ENCODE measurements around the gene U2AF1L4.

U2AF1L4 gene

DNA sequence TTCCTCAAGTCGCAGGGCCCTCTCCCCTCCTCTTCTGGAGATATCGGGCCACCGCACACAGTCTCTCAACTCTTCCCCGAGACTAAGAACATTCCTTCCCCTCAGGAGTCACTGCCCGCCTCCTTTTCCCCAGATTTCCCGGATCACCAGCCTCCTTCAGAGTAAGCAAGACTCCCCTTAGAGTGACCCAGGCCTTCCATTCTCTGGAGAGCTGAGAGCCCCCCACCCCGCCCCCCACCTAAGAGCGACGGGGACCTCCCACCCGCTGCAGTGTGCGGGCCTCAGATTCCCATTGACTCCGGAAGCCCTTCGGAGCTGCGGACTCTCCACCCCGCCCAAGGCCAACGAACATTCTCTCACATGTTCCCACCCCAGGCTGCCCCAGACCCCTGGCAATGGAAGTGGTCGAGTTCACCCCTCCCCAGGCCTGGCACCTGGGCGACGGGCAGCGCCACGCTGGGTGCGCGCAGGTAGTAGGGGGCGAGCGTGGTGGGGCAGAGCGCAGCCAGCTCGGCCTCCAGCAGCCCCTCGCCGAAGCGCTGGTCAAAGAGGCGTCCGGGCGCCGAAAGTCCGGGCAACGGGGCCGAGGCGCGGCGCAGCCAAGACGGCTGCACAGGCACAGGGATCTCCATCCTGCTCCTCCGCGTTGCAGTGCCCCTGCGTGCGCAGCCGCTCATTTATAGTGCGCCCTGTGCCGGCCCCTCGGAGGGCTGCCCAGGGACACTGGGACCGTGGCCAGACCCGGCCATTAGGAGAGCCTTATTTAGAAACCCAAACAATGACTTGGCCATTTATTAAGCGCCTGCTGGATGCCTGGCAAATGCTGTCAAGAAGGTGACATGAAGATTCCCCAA is 11.4 kb upstream of the U2AF1L4 start, which contains the start of gene HSPB6:
TSS of gene HSPB6 (minus strand) at position 653 of the 854 bp plus-strand sequence. CDS start at position 632, 21 bp downstream.
- Histone ChIP-seq H3K27me3 (ENCODE audit: control insufficient read depth in 1 of 2, insufficient read depth in 1 of 2, low read length in 2 of 2) (no peaks in the 10 kb centered on the region), H3K36me3 (ENCODE audit: control insufficient read depth in 1 of 2, insufficient read depth in 2 of 2, low read depth in 1 of 2, low read length in 2 of 2) (peaks cover 48 to 66% of the 10 kb centered on the region in 2 experiments), H3K4ac (ENCODE audit: low read depth in 1 of 2, low read length in 2 of 2) (peak within 1 kb of the TSS; percentile 99 to 100), H4K8ac (ENCODE audit: low read length) (peak within 1 kb of the TSS; percentile 93), H3K4me1 (ENCODE audit: control insufficient read depth, insufficient read depth, low read depth, low read length) (peaks cover 38% of the 10 kb centered on the region), H2AFZ (ENCODE audit: low read depth, low read length) (no peak within 1 kb of the TSS), H2BK15ac (ENCODE audit: low read depth, poor library complexity, severe bottlenecking) (peak within 1 kb of the TSS; percentile 95), H3K18ac (ENCODE audit: low read depth in 1 of 2, low read length in 2 of 2) (peak within 1 kb of the TSS; percentile 100), H3K27ac (ENCODE audit: low read length, poor library complexity, severe bottlenecking) (peak within 1 kb of the TSS; percentile 93), H2BK120ac (ENCODE audit: low read depth, low read length) (peak within 1 kb of the TSS; percentile 96), H2BK12ac (ENCODE audit: low read length in 2 of 2) (peak within 1 kb of the TSS; percentile 69 to 87), H3K9me3 (ENCODE audit: control insufficient read depth, low read length) (no peaks in the 10 kb centered on the region), H3K79me1 (replicated peaks; ENCODE audit: low read length, poor library complexity, severe bottlenecking) (peaks cover 36% of the 10 kb centered on the region), H2BK5ac (ENCODE audit: low read depth, low read length, poor library complexity, severe bottlenecking) (peak within 1 kb of the TSS; percentile 87), H3K14ac (ENCODE audit: low read length in 2 of 2) (peak within 1 kb of the TSS; percentile 59 to 99), H3K23ac (ENCODE audit: low read length in 2 of 2) (peak within 1 kb of the TSS; percentile 49 to 54), H4K91ac (ENCODE audit: low read length) (peak within 1 kb of the TSS; percentile 100), H2AK5ac (ENCODE audit: low read length, severe bottlenecking) (peak within 1 kb of the TSS; percentile 69), H3K9ac (ENCODE audit: low read length) (peak within 1 kb of the TSS; percentile 99), H3K4me3 (ENCODE audit: insufficient read depth in 1 of 2, low read depth in 1 of 2, low read length in 2 of 2) (peak within 1 kb of the TSS; percentile 11 to 99), H3K4me2 (ENCODE audit: low read length, poor library complexity, severe bottlenecking) (peak within 1 kb of the TSS; percentile 63)
- WGBS = 12% methylated on average over 51 of the region's 52 CpGs
- DNase-seq = peak; percentile 73

DNA sequence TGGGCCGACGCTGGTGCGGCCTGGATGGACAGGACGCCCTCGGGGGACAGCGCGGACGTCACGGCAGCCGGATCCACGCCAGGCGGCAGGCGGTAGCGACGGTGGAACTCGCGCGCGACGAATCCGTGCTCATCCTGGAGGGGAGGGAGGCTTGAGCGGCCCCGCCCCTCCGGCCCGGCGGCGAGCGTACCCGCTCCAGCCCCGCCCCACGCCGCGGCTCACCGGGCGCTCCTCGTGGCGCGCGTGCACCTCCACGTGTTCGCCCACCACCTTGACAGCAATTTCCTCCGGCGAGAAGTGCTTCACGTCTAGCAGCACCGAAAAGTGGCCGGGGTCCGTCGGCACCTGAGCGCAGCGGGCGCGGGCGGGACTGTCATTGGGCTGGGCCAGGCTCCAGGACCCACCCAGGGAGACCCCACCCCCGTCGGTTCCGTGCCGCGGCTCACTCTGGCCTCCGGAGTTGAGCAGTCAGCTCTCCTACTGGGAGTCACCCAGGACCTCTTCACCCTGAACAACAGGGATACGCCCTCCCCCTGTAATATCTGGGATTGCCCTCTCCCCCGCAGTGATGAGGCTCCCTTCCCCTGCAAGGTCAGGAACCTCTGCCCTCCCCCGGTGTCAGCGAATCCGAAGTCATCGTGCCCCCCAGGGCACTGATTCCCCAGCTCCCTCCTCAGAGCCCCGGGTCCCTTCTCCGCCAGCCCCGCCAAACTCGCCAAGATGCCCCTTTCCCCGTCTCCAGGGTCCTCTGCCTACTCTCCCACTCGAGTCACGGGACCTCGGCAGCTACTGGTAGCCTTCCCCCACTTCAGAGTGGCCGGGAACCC is 10.5 kb upstream of the U2AF1L4 start:
- 40% methylated on average over 74 of the region's 74 CpGs for WGBS
- no peaks in the 10 kb centered on the region for H3K9me3 ChIP-seq (ENCODE audit: control insufficient read depth, low read length)

GRCh38 chr19:35755131-35755549 is 9.9 kb upstream of the U2AF1L4 start:
- no peaks in the 10 kb centered on the region for H3K27me3 ChIP-seq (ENCODE audit: control insufficient read depth in 1 of 2, insufficient read depth in 1 of 2, low read length in 2 of 2)
- H3K9me3 ChIP-seq (ENCODE audit: control insufficient read depth, low read length) = no peaks in the 10 kb centered on the region
- no peak overlapping the region for H2AK5ac ChIP-seq (ENCODE audit: low read length, severe bottlenecking)
- H4K8ac ChIP-seq (ENCODE audit: low read length) = peak overlapping the region; percentile 83
- no peak overlapping the region for H3K27ac ChIP-seq (ENCODE audit: low read length, poor library complexity, severe bottlenecking)
- peak overlapping the region in 1 of 2 experiments; percentile 99 for H3K4me3 ChIP-seq (ENCODE audit: insufficient read depth in 1 of 2, low read depth in 1 of 2, low read length in 2 of 2)
- H3K4me1 ChIP-seq (ENCODE audit: control insufficient read depth, insufficient read depth, low read depth, low read length) = peaks cover 35% of the 10 kb centered on the region
- peak overlapping the region in 1 of 2 experiments; percentile 87 for H3K4ac ChIP-seq (ENCODE audit: low read depth in 1 of 2, low read length in 2 of 2)
- WGBS = 71% methylated on average over 17 of the region's 17 CpGs
- no peak overlapping the region for H2BK5ac ChIP-seq (ENCODE audit: low read depth, low read length, poor library complexity, severe bottlenecking)
- no peak overlapping the region for H2AFZ ChIP-seq (ENCODE audit: low read depth, low read length)
- H3K4me2 ChIP-seq (ENCODE audit: low read length, poor library complexity, severe bottlenecking) = no peak overlapping the region
- peak overlapping the region; percentile 44 for H2BK15ac ChIP-seq (ENCODE audit: low read depth, poor library complexity, severe bottlenecking)
- H3K36me3 ChIP-seq (ENCODE audit: control insufficient read depth in 1 of 2, insufficient read depth in 2 of 2, low read depth in 1 of 2, low read length in 2 of 2) = peaks cover 41 to 56% of the 10 kb centered on the region in 2 experiments
- peak overlapping the region; percentile 69 to 100 for H3K18ac ChIP-seq (ENCODE audit: low read depth in 1 of 2, low read length in 2 of 2)
- peak overlapping the region in 1 of 2 experiments; percentile 50 for H3K23ac ChIP-seq (ENCODE audit: low read length in 2 of 2)
- no peak for DNase-seq
- peak overlapping the region; percentile 91 for H2BK120ac ChIP-seq (ENCODE audit: low read depth, low read length)
- peak overlapping the region in 1 of 2 experiments; percentile 13 for H3K14ac ChIP-seq (ENCODE audit: low read length in 2 of 2)
- peak overlapping the region in 1 of 2 experiments; percentile 88 for H2BK12ac ChIP-seq (ENCODE audit: low read length in 2 of 2)
- H4K91ac ChIP-seq (ENCODE audit: low read length) = peak overlapping the region; percentile 85
- H3K79me1 ChIP-seq (replicated peaks; ENCODE audit: low read length, poor library complexity, severe bottlenecking) = peaks cover 33% of the 10 kb centered on the region
- peak overlapping the region; percentile 99 for H3K9ac ChIP-seq (ENCODE audit: low read length)

More for the DNA sequence above, 10.5 kb upstream of the U2AF1L4 start:
- H2AK5ac ChIP-seq (ENCODE audit: low read length, severe bottlenecking) = peak overlapping the region; percentile 54
- peak overlapping the region; percentile 69 to 100 for H3K18ac ChIP-seq (ENCODE audit: low read depth in 1 of 2, low read length in 2 of 2)
- peak overlapping the region; percentile 90 for H4K8ac ChIP-seq (ENCODE audit: low read length)
- H3K9ac ChIP-seq (ENCODE audit: low read length) = peak overlapping the region; percentile 99
- H3K36me3 ChIP-seq (ENCODE audit: control insufficient read depth in 1 of 2, insufficient read depth in 2 of 2, low read depth in 1 of 2, low read length in 2 of 2) = peaks cover 47 to 61% of the 10 kb centered on the region in 2 experiments
- no peak overlapping the region for H2BK5ac ChIP-seq (ENCODE audit: low read depth, low read length, poor library complexity, severe bottlenecking)
- H3K4ac ChIP-seq (ENCODE audit: low read depth in 1 of 2, low read length in 2 of 2) = peak overlapping the region; percentile 57 to 87
- peaks cover 34% of the 10 kb centered on the region for H3K4me1 ChIP-seq (ENCODE audit: control insufficient read depth, insufficient read depth, low read depth, low read length)
- peak overlapping the region; percentile 91 for H2BK120ac ChIP-seq (ENCODE audit: low read depth, low read length)
- no peak overlapping the region for H2AFZ ChIP-seq (ENCODE audit: low read depth, low read length)
- peaks cover 34% of the 10 kb centered on the region for H3K79me1 ChIP-seq (replicated peaks; ENCODE audit: low read length, poor library complexity, severe bottlenecking)
- peak overlapping the region; percentile 62 to 88 for H2BK12ac ChIP-seq (ENCODE audit: low read length in 2 of 2)
- H4K91ac ChIP-seq (ENCODE audit: low read length) = peak overlapping the region; percentile 100
- peak overlapping the region; percentile 52 for H2BK15ac ChIP-seq (ENCODE audit: low read depth, poor library complexity, severe bottlenecking)
- peak overlapping the region in 1 of 2 experiments; percentile 44 for H3K14ac ChIP-seq (ENCODE audit: low read length in 2 of 2)
- peak overlapping the region; percentile 11 to 99 for H3K4me3 ChIP-seq (ENCODE audit: insufficient read depth in 1 of 2, low read depth in 1 of 2, low read length in 2 of 2)
- DNase-seq = peak; percentile 46
- H3K27ac ChIP-seq (ENCODE audit: low read length, poor library complexity, severe bottlenecking) = peak overlapping the region; percentile 76
- H3K27me3 ChIP-seq (ENCODE audit: control insufficient read depth in 1 of 2, insufficient read depth in 1 of 2, low read length in 2 of 2) = no peaks in the 10 kb centered on the region
- peak overlapping the region in 1 of 2 experiments; percentile 50 for H3K23ac ChIP-seq (ENCODE audit: low read length in 2 of 2)
- H3K4me2 ChIP-seq (ENCODE audit: low read length, poor library complexity, severe bottlenecking) = peak overlapping the region; percentile 52

Data from mesenchymal stem cell (in vitro differentiated cells and primary cell).